HL-60/S4 treated with phorbol 12-myristate 13-acetate at 8.2 ng/mL for 4 days and 3 days (cell line): Measurements from ENCODE around the gene PNPLA2.

ENCODE experiments used
- in situ Hi-C: fragments of 300-500 bp; cut with MboI; formaldehyde crosslinking; loops from 2 replicates; pipeline ENCODE4 v1.15.0; 2022; ENCODE audit warnings: low sequenced_read_pairs

Gene PNPLA2

GRCh38 chr11:818396-819128, at the start of gene PNPLA2:
Gene PNPLA2 (plus strand): TSS chr11:818914. CDS start chr11:819719, 805 bp downstream.
- in situ Hi-C loops = no loop called here

- in situ Hi-C loops = no loop called here
Observed at GRCh38 chr11:769887-770641, 48.6 kb upstream of the PNPLA2 start.

- in situ Hi-C loops = no loop called here
Observed at GRCh38 chr11:770642-771616, 47.8 kb upstream of the PNPLA2 start.

- in situ Hi-C loops = no loop called here
Observed at GRCh38 chr11:771617-772204, 47.0 kb upstream of the PNPLA2 start.

- in situ Hi-C loops = no loop called here
Observed at GRCh38 chr11:772429-773390, 46.0 kb upstream of the PNPLA2 start.

GRCh38 chr11:773425-773824, 45.3 kb upstream of the PNPLA2 start:
- in situ Hi-C loops = no loop called here

- in situ Hi-C loops = no loop called here
Observed at GRCh38 chr11:773830-774229, 44.9 kb upstream of the PNPLA2 start.

GRCh38 chr11:774873-775592, 43.7 kb upstream of the PNPLA2 start:
- in situ Hi-C loops = no loop called here

- in situ Hi-C loops = no loop called here
Observed at GRCh38 chr11:776263-776560, 42.5 kb upstream of the PNPLA2 start.

DNA sequence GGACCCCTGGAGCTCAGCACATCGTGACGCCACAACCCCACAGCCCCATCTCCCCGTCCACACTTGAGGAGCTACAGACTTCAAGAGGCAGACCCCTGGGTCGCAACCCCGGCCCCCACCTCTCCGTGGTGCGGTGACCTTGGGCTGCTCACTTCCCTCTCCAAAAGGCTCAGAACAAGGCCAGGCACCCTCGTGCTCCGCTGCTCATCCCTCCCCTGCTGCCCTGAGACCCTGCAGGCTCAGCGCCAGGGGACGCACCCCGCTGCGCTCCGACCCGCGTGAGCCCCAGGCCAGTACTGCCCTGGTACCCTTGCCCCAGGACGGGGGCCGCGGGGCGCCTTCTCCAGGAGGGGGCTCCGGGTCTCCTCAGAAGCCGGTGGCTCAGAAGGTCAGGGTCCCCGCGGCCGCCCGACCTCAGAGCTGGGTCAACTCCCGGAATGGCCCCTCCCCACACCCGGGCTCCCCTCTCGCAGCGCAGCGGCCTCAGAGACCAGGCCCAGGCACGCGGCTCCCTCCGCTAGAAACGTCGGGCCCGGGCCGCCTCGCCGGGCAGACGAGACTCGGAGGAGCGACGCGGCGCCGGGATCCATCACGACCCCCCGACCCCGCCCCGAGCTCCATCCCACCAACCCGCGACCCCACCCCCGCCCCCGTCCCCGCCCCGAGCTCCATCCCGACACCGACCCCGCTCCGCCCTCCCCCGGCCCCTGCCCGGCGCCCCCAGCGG, 42.0 kb upstream of the PNPLA2 start:
- in situ Hi-C loops = no loop called here

DNA sequence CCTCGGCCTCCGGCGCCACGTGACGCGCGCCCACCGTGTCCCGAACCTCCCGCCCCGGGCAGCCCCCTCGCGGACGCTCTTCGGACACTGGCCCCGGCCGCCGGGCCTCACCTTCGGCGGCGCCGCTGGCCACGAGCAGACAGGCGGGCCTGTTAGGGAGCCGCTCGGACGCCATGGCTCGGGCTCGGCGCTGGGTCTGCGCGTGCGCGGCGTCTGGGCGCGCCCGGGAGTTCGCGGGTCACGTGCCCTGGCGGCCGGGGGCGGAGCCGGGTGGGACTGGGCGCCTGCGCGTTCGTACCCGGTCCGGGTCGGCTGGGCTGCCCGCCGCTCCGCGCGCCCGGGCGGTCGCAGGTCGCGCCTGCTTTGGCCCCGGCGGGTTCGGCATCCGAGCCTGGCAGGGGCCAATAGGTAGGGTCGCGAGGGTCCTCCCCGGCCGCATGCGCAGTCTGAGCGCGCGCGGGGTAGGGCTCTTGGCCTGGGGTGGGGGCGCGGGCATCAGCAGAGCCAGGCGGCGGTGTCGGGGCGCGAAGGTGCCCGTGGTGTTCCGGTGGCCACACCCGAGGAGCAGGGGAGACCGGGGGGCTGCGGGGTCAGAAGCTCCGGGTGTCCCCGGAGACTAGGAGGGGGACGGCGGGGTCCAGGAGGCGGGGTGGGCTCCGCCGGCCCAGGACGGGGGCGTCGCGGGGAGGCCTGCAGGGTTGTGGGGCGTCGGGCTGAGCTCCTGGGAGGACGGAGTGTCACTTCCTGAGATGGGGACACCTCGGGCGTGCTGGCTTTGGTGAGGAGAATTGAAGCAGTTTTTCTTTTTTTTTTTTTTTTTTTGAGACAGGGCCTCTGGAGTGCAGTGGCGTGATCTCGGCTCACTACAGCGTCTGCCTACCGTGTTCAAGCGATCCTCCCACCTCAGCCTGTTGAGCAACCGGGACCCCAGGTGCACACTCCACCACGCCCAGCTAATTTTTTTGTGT, 41.1 kb upstream of the PNPLA2 start, which contains the start of gene GATD1:
TSS of gene GATD1 (minus strand) at position 200 of the 968 bp plus-strand sequence. CDS start at position 175, 25 bp downstream.
- in situ Hi-C loops = no loop called here

GRCh38 chr11:778976-779954, 39.4 kb upstream of the PNPLA2 start:
- in situ Hi-C loops = no loop called here

GRCh38 chr11:779955-780532, 38.7 kb upstream of the PNPLA2 start:
- in situ Hi-C loops = no loop called here

- in situ Hi-C loops = no loop called here
Observed at GRCh38 chr11:782264-783174, 36.2 kb upstream of the PNPLA2 start.

GRCh38 chr11:783581-784015, 35.1 kb upstream of the PNPLA2 start:
- in situ Hi-C loops = no loop called here
